Uterus (tissue), 4 donors: ENCODE data around the gene CYGB. TPM values are rescaled to one million over a fixed set of nuclear protein-coding genes. Genes with fewer than 3 reads are reported as not detected.
"Not testable (repeated sequence)": the region's sequence is repeated elsewhere in the genome, so short reads cannot be mapped to it uniquely, and the experiment has no call there.

ENCODE experiments used
- DNase-seq, 2 donors: peaks; one replicate each; pipeline ENCODE4 v3.0.0-alpha.2; 2019 to 2020
- H3K27ac ChIP-seq, 2 donors: fragments of 200-600 bp; sonication (generic); 1 replicate in 1 of 2; 2 replicates in 1 of 2; pipeline ENCODE4 v1.5.1; 2016 to 2018
- H3K27me3 ChIP-seq, 2 donors: fragments of 200-600 bp; sonication (generic); one replicate each; pipeline ENCODE4 v1.5.1; 2018 to 2019; ENCODE audit warnings: control low read depth in 1 of 2
- H3K36me3 ChIP-seq, 2 donors: fragments of 200-600 bp; sonication (generic); one replicate each; pipeline ENCODE4 v1.5.1; 2019; ENCODE audit warnings: control low read depth in 1 of 2
- H3K4me1 ChIP-seq, 2 donors: fragments of 200-600 bp; sonication (generic); one replicate each; pipeline ENCODE4 v1.5.1; 2018 to 2019; ENCODE audit warnings: control low read depth in 1 of 2
- H3K4me3 ChIP-seq, 2 donors: fragments of 200-600 bp; sonication (generic); 1 replicate in 1 of 2; 2 replicates in 1 of 2; pipeline ENCODE4 v1.5.1; 2018 to 2019; ENCODE audit warnings: mild to moderate bottlenecking in 1 of 2
- H3K9me3 ChIP-seq, 2 donors: fragments of 200-600 bp; sonication (generic); one replicate each; pipeline ENCODE4 v1.5.1; 2019; ENCODE audit warnings: control low read depth in 1 of 2
- CTCF ChIP-seq, 4 experiments: fragments of 200-600 bp in 2 of 4; fragments of 450-650 bp in 2 of 4; sonication (generic) in 2 of 4; IDR thresholded peaks; one replicate each; pipeline ENCODE4 v1.5.1; 2016 to 2019; ENCODE audit warnings: antibody characterized with exemption in 4 of 4, mild to moderate bottlenecking in 2 of 4, moderate library complexity in 1 of 4
- POLR2A ChIP-seq, 2 donors: fragments of 450-650 bp; IDR thresholded peaks; one replicate each; pipeline ENCODE4 v1.6.1; 2016; ENCODE audit warnings: antibody characterized with exemption in 2 of 2, mild to moderate bottlenecking in 1 of 2, moderate library complexity in 1 of 2
- intact Hi-C: fragments of 100-400 bp; cut with DNase I; formaldehyde crosslinking; loops from one replicate; pipeline ENCODE4 v1.15.1; 2023; ENCODE audit warnings: low total_unique reads
- total RNA-seq, 4 donors: library from RNA; depleted of rRNA in 3 of 4; stranded (reverse); fragments of >200 nt in 3 of 4; gene quantifications; one replicate each; pipeline versions ENCODE4 v1.1.0 to v1.2.4, GENCODE V29; 2014 to 2023
- donor health status: DM: yes; HTN: yes; CAD: no.

The CYGB gene
- total RNA-seq, 4 donors from 2014 or later = 7.8 to 33.2 (median 19.8) TPM

DNA sequence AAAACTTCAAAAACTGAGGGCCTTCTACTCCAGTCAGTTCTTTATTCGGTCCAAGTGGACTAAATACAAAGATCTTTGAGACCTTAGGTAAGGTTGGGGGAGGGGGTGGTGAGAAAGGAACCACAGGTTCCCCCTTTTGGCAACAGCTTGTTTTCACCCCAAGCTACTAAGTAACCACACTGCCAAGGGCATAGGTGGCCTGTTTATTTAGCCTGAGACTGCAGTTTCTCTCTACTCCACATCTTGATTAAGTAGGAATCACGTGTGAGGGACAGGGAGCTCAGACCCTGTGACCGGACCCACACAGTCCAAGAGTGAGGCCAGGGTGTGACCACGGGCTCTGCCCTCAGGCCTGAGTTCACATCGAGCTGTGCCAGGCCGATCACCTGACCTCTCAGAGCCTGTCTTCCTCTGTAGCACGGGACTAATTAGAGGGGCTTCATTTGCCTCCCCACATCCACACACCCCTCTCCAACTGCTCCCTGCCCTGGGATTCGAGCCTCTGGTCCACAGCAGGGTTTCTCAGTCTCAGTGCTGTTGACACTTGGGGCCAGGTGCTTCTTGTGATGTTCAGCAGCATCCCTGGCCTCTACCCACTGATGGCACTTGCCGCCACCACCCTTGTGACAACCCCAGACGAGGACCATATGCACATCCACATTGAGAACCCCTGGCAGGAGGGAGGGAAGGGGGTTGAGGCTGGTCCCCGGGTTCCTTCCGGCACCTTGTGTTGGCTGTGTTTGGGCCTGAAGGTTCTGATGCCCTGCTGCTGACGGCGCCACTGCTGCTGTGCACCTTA is 30.3 kb upstream of the CYGB start:
- DNase-seq = no peak
- H3K9me3 ChIP-seq = no peaks in the 10 kb centered on the region
- H3K27me3 ChIP-seq = no peaks in the 10 kb centered on the region
- intact Hi-C loops = no loop called here
- H3K36me3 ChIP-seq = no peaks in the 10 kb centered on the region
- no peak overlapping the region for H3K27ac ChIP-seq
- H3K4me1 ChIP-seq = no peaks in the 10 kb centered on the region
- TF ChIP-seq CTCF (IDR thresholded peaks at IDR 0.05) = no peak
- TF ChIP-seq POLR2A (IDR thresholded peaks at IDR 0.05) = no peak
- no peak overlapping the region for H3K4me3 ChIP-seq

DNA sequence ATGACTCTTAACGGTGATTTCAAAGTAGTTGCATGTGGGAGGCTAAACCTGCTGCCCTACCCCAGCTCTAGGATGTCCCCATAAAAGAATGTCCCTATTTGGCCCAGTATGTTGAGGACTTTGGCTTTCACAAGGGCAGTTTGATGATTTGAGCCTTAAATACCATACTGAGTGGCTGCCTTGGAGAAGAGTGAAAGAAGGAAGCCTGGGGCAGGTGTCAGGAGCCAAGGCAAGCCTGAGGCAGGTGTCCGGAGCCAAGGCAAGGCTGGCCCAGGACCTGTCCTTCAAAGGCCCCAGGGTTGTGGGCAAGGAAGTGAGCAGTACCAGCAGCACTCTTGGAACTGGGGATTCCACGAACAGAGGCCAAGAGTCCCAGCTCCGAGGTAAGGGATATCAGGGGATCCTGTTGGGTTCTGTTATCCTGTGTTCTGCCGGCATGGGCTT is 29.5 kb upstream of the CYGB start:
- Histone ChIP-seq H3K27me3 (no peaks in the 10 kb centered on the region), H3K4me1 (peaks cover 0 to 1% of the 10 kb centered on the region in 2 donors), H3K9me3 (no peaks in the 10 kb centered on the region), H3K4me3 (no peak overlapping the region), H3K36me3 (no peaks in the 10 kb centered on the region), H3K27ac (no peak overlapping the region)
- DNase-seq = no peak
- TF ChIP-seq CTCF (IDR thresholded peaks at IDR 0.05) (no peak), POLR2A (IDR thresholded peaks at IDR 0.05) (no peak)
- intact Hi-C loops = no loop called here

- TF ChIP-seq POLR2A (IDR thresholded peaks at IDR 0.05) (no peak), CTCF (IDR thresholded peaks at IDR 0.05) (no peak)
- Histone ChIP-seq H3K4me3 (no peak overlapping the region), H3K27ac (no peak overlapping the region), H3K9me3 (no peaks in the 10 kb centered on the region), H3K27me3 (no peaks in the 10 kb centered on the region), H3K36me3 (no peaks in the 10 kb centered on the region), H3K4me1 (peaks cover 0 to 5% of the 10 kb centered on the region in 2 donors)
- intact Hi-C loops = no loop called here
- DNase-seq = no peak
Measured at GRCh38 chr17:76566613-76566943, 29.1 kb upstream of the CYGB start.

GRCh38 chr17:76565728-76566612 is 28.5 kb upstream of the CYGB start:
- no peak for DNase-seq
- Histone ChIP-seq H3K9me3 (no peaks in the 10 kb centered on the region), H3K27me3 (no peaks in the 10 kb centered on the region), H3K4me3 (no peak overlapping the region), H3K4me1 (peaks cover 0 to 12% of the 10 kb centered on the region in 2 donors), H3K27ac (peak overlapping the region in 1 of 2 donors; percentile 21), H3K36me3 (no peaks in the 10 kb centered on the region)
- intact Hi-C loops = no loop called here
- TF ChIP-seq CTCF (IDR thresholded peaks at IDR 0.05) (no peak), POLR2A (IDR thresholded peaks at IDR 0.05) (no peak)

DNA sequence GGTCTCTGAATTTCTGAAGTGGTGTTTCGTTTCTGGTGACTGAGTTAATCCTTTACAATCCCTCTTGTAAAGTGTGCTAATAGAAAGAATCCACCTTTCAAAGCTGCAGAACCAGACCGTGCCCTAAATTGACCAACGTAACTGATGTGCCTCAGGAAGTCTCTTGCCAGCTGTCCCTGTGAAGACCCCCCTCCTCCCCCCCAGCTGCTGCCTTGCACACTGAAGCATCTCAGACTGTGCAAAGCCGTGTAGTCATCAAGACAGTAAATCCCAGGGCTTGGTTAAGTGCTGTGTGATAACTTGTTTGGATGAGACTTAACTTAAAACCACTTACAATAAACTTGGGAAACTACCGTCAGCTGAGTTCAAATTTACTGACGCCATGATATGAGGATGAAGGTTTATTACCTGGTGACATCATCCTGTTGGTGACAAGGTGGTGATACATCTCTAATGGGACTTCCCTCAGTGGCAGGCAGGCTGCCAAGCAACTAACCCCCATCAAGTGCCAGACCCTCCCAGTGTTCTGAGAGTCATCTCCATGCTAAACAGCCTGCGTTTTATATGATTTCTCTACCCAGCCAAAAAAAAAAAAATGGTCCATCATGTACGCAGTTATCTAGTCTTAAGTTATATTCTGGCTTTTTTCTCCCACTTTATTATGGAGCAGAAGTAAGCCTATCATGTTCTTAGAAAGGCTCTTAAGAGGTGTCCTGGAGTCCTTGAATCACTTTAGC is 27.6 kb upstream of the CYGB start:
- H3K27ac ChIP-seq = peak overlapping the region in 1 of 2 donors; percentile 21
- H3K4me1 ChIP-seq = peaks cover 0 to 13% of the 10 kb centered on the region in 2 donors
- H3K36me3 ChIP-seq, H3K27me3 ChIP-seq, DNase-seq, intact Hi-C loops, H3K4me3 ChIP-seq, H3K9me3 ChIP-seq: not testable (repeated sequence)

GRCh38 chr17:76563359-76563758 is 25.9 kb upstream of the CYGB start:
- H3K27me3 ChIP-seq, H3K9me3 ChIP-seq, H3K36me3 ChIP-seq, DNase-seq, H3K4me3 ChIP-seq, intact Hi-C loops: not testable (repeated sequence)
- H3K27ac ChIP-seq = peak overlapping the region; percentile 16 to 71
- peaks cover 5 to 13% of the 10 kb centered on the region in 2 donors for H3K4me1 ChIP-seq
